Ecto neural progenitor cell (in vitro differentiated cells): ENCODE measurements around the gene AGAP1.
A peak's percentile ranks its signal among the peaks of the same experiment; 100 is the strongest.

ENCODE experiments used
- DNase-seq: peaks from one replicate; pipeline ENCODE4 v3.0.0-alpha.2; 2018; ENCODE audit warnings: low spot score

AGAP1 gene

GRCh38 chr2:235966396-235966795 is 472.6 kb downstream of the AGAP1 start:
- DNase-seq: no peak

DNA sequence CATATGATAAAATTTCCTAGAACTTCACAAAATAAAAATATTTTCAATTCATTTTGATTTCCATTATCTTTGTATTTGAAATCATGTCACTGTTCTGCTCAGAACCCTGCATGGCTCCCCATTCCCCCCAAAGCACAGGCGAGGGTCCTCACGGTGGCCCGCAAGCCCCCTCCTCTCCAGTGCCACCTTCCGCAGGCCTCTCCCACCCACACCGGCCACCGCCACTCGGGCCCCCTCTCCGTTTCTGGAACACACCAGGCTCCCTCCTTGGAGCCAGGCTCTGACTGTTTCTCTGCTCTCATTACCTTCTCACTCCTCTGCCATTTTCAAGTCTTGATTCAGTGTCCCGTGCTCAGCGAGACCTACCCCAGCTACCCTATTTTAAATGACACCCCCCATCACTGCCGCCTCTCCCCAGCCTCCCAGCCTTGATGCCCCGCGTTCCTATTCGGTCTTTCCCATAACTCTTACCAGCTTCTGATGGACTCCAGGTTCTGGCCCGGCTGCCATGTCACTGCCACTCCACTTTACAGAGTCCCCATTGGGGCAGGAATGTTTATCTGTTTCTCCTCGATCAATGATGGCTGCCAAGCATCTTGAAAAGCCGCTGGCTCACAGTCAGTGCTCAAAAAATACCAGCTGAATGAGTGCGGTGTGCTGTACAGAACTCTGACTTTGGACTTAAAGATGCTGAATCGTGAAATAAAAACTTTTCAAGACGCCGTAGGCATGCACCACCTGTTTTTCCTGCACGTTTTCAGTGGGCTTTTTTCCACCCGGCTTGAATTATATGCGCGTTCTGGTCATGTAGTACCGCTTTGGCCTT is 473.3 kb downstream of the AGAP1 start:
- no peak for DNase-seq

DNA sequence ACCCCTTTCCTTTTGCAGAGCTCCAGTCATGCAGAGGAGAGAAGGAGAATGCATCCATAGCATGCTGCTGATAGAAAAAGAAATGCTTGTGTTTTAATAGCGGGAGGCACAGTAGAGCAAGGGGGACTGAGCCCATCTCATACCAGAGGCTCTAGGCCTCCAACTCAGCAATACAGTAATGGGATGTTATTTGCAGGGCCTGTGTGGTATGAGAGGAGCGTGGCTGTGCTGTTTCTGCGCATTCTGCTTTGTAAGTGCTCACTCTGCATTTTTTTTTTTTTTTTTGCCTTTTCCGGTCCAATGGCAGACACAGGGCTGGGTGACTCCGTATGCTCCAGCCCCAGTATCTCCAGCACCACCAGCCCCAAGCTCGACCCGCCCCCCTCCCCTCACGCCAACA is 474.3 kb downstream of the AGAP1 start:
- no peak for DNase-seq

DNA sequence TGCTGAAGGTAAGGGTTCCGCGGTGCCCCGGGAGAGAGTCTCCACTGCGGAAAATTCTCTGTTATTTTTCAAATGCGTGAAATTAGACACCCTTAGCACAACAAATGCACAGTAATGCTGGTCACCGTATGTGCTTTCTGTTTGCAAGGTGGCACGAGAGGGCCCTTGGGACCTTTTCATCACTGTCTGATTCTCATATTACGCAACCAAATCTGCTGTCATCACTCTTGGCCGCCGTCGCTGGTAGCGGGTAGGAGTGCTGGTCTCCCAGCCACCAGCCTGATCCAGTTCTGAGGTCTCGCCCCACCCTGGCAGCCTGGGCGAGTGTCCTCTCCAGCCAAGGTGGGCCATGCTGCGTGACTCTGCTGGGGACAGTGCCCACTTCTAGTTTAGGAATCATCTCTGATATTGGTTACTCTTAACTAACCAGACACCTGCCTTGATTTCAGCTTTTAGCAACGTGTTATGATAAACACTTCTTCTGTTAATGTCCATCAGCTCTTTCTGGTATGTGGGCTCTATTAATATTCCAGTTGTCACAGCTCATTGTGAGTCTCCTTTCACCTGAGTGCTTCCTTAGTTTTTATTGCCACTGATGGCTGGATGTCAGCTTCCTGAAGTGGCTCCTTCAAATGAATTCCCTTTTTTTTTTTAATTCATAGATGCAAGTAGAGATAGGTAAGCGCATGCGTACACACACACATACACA is 474.9 kb downstream of the AGAP1 start:
- DNase-seq: no peak

- no peak for DNase-seq
These were observed 476.6 kb downstream of the AGAP1 start for GRCh38 chr2:235970204-235971040.

DNA sequence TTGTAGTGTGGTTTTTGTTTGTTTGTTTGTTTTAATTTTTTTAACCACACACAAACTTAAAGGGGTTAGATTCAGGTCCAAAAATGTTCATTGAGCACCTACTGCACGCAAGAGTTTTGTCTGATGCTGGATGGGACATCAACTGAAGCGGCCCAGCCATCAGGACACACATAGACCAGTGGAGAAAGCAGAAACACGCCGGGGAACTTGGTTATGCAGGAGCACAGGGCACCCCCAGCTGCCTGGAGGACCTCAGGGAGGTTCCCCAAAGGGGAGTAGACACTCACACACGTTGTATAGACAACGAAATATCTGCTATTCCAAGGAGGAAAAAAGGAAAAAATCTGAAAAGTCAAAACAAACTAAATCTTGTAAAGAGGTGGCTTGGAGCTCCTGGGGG is 482.7 kb downstream of the AGAP1 start:
- DNase-seq: no peak

DNA sequence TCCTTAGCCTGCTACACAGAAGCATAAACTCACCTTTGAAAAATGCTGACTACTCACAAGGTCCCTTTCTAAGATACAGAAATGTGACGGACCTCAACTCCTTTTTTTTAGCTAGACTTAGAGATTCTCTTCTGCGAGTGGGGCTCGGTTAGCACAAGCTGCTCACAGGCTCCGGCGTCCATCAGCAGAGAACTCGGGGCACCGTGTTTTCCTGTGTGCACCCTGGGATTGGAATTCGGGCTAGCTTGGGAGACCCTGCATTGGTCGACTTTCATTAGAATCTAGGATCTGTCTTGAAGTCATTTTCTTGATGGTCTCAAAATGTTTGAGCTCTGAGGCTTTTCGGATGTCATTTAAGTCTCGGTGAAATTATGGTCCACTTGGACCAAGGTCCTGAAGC is 483.1 kb downstream of the AGAP1 start:
- DNase-seq: no peak

DNA sequence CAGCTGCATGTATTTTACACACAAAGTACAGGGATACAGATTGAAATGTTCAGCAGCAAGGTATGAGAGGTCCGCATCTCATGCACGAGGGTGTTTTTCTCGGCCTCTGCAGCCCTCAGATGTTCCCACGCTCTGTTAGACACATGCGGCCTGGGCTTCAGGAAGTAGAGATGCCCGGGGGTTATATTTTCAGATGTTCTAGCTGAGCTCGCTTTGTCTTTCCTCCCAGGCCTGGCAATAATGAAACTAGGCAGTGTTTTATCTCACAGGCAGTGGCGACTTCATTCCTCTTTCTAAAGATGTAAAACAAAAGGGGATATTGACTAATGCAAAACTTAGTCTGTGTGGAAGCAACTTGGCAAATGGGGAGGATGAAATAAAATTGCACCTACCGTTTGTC is 483.6 kb downstream of the AGAP1 start:
- DNase-seq: no peak

- no peak for DNase-seq
These were observed 484.2 kb downstream of the AGAP1 start for GRCh38 chr2:235978022-235978421.

DNA sequence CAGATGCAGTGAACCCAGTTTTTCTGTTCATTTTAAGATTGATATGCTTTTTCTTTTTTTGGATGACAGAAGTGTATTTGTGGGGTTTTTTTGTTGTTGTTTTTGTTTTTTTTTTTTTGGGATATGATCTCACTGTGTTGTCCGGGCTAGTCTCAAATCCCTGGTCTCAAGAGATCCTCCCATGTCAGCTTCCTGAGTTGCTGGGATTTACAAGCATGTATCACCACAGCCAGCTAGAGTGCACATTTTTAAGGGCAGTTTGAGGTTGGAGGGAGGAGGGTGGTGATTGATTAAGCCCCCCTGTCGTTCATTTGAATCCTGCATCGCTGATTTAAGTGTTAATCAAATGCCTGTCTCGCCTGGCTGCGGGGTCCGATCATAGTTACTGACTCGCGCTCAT is 485.2 kb downstream of the AGAP1 start:
- DNase-seq: no peak

DNA sequence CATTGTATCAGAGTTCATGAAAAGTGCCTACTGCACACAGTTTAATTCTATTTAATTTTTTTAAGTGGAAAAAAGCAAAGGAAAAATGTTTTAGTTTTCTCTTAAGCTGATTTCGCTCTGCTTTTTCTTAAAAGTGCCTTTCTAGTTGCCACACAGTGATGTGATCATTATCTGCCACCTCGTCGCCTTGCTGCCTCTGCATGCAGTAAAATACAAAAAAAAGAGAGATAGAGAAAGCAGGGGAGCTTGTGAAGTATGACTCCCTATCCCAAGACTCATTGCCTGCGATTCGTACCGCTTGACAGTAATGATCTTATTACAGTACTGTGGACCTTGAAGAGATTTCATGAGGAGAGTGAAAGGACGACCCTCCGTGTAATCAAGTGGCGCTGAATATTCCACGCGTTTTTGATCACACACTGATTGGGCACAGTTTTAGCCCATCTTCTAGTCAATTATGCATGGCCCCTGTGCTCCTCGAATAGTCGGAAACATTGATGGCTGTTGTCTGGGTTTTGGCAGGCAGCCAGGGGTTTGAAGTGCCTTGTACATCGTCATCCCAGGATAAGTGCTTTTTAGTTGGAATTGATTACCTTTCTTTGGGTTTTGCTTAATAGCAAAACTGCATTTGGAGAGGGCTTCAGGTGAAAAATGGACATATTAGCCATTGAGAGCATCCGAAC is 486.1 kb downstream of the AGAP1 start:
- DNase-seq: no peak

DNA sequence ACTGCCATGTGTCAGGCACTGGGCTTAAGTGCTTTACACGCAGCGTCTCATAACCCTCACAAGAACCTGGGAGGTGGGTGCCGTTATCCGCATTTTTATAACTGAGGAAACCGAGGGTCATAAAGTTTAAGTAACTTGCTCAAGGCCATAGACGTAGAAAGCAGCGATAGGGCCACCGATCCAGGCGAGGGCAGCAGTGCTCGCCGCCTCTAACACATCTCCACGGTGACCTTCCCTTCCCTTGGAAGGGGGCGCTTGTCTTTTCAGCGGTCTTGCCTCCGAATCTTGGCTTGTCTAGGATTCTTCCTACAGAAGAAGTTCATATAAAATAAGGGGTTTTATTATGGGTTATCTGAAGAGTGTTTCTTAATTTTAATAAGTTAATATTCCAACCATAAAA is 487.8 kb downstream of the AGAP1 start:
- DNase-seq: peak; percentile 56

DNA sequence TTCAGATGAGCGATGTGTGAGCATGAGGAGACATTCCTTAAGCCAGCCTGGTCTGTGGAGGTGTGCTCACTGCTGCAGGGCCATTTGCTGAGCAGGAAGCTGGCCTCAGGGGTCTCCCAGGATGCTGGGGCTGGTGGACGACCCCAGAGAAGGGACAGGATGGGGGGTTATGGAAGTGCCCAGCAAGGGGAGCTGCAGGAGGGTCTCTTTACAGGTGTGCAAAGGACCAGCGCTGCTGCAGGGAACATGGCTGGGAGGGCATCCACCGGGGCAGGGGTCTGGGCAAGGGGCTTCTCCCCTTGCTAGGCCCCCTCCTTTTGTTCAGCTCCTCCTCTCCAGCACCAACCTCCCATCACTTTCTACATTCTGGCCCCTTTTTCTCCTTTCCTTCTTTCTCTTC is 489.2 kb downstream of the AGAP1 start:
- DNase-seq: no peak

- DNase-seq: no peak
These were observed 490.7 kb downstream of the AGAP1 start for GRCh38 chr2:235984552-235984951.

- DNase-seq: no peak
These were observed 492.5 kb downstream of the AGAP1 start for GRCh38 chr2:235986361-235986760.

- DNase-seq: no peak
These were observed 494.6 kb downstream of the AGAP1 start for GRCh38 chr2:235988271-235989015.

- DNase-seq: no peak
These were observed 495.7 kb downstream of the AGAP1 start for GRCh38 chr2:235989591-235989990.

DNA sequence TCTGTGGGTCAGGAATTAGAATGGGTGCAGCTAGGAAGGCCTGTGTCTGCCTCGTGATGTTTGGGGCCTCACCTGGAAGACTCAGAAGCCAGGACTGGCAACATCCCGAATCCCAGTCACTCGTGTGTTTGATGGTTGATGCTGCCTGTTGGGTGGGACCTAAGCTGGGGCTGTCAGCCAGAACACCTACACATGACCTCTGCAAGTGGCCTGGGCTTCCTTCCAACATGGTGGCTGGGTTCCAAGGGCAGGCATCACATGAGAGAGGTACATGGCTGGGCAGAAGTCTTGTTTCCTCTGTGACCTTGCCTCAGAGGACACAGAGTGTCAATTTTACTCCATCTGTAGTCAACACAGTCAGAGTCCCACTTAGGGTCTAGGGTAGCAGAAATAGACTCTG is 496.5 kb downstream of the AGAP1 start:
- DNase-seq: no peak

- DNase-seq: no peak
These were observed 498.2 kb downstream of the AGAP1 start for GRCh38 chr2:235992024-235992423.

DNA sequence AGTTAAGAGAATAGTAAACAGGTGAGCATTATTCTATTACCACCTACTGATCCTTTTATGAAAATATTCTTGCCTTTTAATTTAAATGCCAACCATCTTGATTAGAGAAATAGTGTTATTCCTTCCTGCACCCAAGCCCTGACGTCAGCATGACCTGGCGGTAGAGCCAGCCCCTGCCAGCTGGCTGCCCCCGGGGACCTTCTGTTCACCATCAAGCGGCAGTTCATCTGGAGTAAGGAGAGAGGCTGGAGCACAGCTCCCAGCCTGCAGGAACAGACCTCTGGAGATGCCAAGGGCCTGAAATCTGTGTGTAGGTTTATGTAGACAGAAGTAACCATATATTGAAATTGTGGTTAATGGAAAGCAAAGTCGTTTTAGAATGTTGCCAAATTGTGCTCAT is 502.6 kb downstream of the AGAP1 start:
- DNase-seq: no peak

- DNase-seq: no peak
These were observed 505.2 kb downstream of the AGAP1 start for GRCh38 chr2:235999011-235999410.
